Naive thymus-derived CD8-positive, alpha-beta T cell (primary cell): ENCODE data around the gene TMEM186. TPM values are rescaled to one million over a fixed set of nuclear protein-coding genes. Genes with fewer than 3 reads are reported as not detected.
"Not testable (repeated sequence)": the region's sequence is repeated elsewhere in the genome, so short reads cannot be mapped to it uniquely, and the experiment has no call there.

ENCODE experiments used
- ATAC-seq, 2 donors: fragments of 150-1000 bp; cut with Tn5 transposase in 1 of 2; sonication (Bioruptor Pico), chemical (Tn5 transposase) in 1 of 2; 1 replicate in 1 of 2; 2 replicates in 1 of 2; pipeline ENCODE4 v1.10.0; 2021; ENCODE audit warnings: mild to moderate bottlenecking in 2 of 2, moderate library complexity in 2 of 2
- POLR2A ChIA-PET: fragments of 350-600 bp; sonication (Branson Sonifier 250); formaldehyde crosslinking; loops from one replicate; lab custom pipeline; 2021; ENCODE audit warnings: antibody characterized with exemption; lab: Charles Lee
- DNase-seq, 10 donors: peaks; one replicate each; pipeline versions ENCODE4 v3.0.0 to v3.0.0-alpha.2; 2020 to 2022
- H3K27ac Mint-ChIP-seq, 10 donors: one replicate each; pipeline ENCODE4 v1.8.0; 2020 to 2022; ENCODE audit warnings: mild to moderate bottlenecking in 10 of 10, mixed read lengths in 10 of 10, moderate library complexity in 4 of 10, inconsistent platforms in 1 of 10
- H3K27me3 Mint-ChIP-seq, 5 donors: one replicate each; pipeline ENCODE4 v1.8.0; 2021 to 2022; ENCODE audit warnings: mixed read lengths in 5 of 5
- H3K36me3 Mint-ChIP-seq, 3 donors: one replicate each; pipeline ENCODE4 v1.8.0; 2020 to 2022; ENCODE audit warnings: mixed read lengths in 3 of 3, mild to moderate bottlenecking in 2 of 3, inconsistent platforms in 1 of 3
- H3K4me1 Mint-ChIP-seq, 4 donors: one replicate each; pipeline ENCODE4 v1.8.0; 2021 to 2022; ENCODE audit warnings: mixed read lengths in 4 of 4
- H3K4me3 Mint-ChIP-seq, 10 donors: one replicate each; pipeline ENCODE4 v1.8.0; 2020 to 2022; ENCODE audit warnings: mild to moderate bottlenecking in 10 of 10, mixed read lengths in 10 of 10, moderate library complexity in 6 of 10, inconsistent platforms in 1 of 10
- H3K9me3 Mint-ChIP-seq, 9 donors: one replicate each; pipeline ENCODE4 v1.8.0; 2020 to 2022; ENCODE audit warnings: mixed read lengths in 9 of 9, mild to moderate bottlenecking in 3 of 9, inconsistent platforms in 1 of 9, moderate library complexity in 1 of 9
- polyA plus RNA-seq, 3 donors: library from polyadenylated mRNA; unstranded; fragments of 300-500 nt; fragmentation: Illumina TruSeq; gene quantifications; one replicate each; pipeline ENCODE4 v1.2.3, GENCODE V29; 2021
- total RNA-seq, 8 experiments: library from RNA in 2 of 8; stranded (reverse) in 2 of 8; gene quantifications; one replicate each; pipeline ENCODE4 v1.2.3 and lab custom pipeline; 2021 to 2026

Gene TMEM186
- total and polyA plus RNA-seq, 5 experiments from 2014 or later, result 10.3 to 15.8 (median 12.5) TPM

DNA sequence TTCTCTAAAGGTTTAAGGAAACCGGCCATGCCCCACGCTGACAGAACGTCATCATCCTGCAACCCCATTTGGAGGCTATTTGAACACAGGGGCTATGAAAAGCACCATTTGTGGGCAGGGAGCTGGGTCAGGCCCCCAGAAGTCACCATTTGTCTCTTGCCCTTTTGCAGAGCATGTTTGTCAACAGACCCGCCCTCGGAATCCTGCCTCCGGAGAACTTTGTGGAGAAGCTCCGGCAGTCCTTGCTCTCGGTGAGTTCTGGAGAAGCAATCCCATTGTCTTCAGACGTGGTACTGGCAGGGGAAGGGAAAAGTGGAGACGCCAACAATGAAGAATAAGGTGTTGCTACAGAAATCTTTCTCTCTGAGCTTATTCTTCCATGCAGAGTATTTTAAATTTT, 33.5 kb downstream of the TMEM186 start:
- Mint-ChIP-seq H3K4me1 (no peaks in the 10 kb centered on the region), H3K27me3 (no peaks in the 10 kb centered on the region), H3K27ac (no peak overlapping the region)

DNA sequence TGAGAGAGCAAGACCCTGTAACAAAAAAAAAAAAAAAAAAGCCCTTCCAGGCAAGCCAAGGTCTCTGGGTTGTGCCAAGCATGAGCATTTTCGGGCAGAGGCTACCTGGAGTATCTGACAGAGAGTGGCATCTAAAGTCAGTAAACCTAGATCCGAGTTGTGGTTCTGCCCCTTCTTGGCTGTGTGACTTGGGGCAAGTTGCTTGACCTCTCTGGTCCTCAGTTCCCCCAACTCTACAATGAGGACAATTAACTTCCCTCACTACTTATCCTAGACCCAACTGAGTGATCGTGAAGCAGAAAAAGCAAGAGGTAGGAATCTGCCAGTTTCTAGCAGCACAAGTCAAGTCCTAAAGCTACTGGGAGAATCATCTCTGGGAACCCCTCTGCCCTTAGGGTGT, 34.4 kb downstream of the TMEM186 start:
- Mint-ChIP-seq H3K27ac (no peak overlapping the region), H3K27me3 (no peaks in the 10 kb centered on the region), H3K9me3 (no peaks in the 10 kb centered on the region), H3K4me3 (no peak overlapping the region), H3K36me3 (peaks cover 0 to 34% (median 17%) of the 10 kb centered on the region in 3 donors), H3K4me1 (no peaks in the 10 kb centered on the region)
- DNase-seq (no peak), ATAC-seq (no peak)
- POLR2A ChIA-PET, result no interaction called here

More for the DNA sequence above, 33.5 kb downstream of the TMEM186 start:
- ATAC-seq (no peak), DNase-seq (no peak)
- POLR2A ChIA-PET, result no interaction called here
- Mint-ChIP-seq H3K4me3 (no peak overlapping the region), H3K36me3 (peaks cover 0 to 42% (median 23%) of the 10 kb centered on the region in 3 donors), H3K9me3 (no peaks in the 10 kb centered on the region)

DNA sequence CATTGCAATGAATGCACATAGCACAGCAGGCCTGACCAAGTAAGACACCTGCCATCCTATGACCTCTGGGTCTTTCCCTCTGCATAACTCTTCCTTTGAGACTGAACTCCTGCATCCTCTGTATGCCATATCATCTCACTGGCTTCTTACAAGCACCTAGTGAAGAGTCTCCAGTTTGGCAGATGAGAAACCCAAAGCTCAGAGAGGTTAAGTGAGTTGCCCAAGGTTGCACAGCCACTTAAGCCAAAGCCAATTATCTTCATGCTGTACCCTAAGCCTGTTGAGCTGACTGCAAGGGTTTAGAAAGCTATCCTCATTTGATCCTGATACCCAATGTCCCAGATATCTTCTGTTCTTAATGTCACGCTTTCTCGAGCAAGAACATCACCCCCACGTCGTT, 35.2 kb downstream of the TMEM186 start:
- Mint-ChIP-seq H3K4me3 (no peak overlapping the region), H3K36me3 (peaks cover 0 to 32% (median 15%) of the 10 kb centered on the region in 3 donors), H3K27me3 (no peaks in the 10 kb centered on the region), H3K4me1 (no peaks in the 10 kb centered on the region), H3K9me3 (no peaks in the 10 kb centered on the region), H3K27ac (no peak overlapping the region)
- POLR2A ChIA-PET, result no interaction called here
- DNase-seq, result no peak
- ATAC-seq, result no peak

DNA sequence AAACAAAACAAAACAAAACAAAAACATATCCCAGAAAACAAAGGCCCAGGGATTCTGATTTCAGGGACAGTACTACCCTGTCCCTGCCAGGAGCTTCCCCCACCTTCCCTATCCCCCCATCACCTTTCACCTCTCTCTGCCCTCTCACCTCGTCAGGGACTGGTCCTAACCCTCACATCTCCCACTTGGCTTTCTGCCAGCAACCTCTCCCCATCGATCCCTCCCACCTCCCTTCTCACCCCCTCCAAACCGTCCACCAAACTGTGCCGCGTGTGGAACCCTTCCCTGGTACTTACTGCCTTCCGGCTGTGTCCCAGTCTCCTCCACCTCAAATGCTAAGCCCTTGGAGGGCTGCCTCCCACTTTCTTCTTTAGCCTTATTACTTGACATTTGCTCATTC, 36.4 kb downstream of the TMEM186 start:
- Mint-ChIP-seq H3K9me3 (no peaks in the 10 kb centered on the region), H3K36me3 (peaks cover 0 to 23% (median 17%) of the 10 kb centered on the region in 3 donors), H3K4me1 (no peaks in the 10 kb centered on the region), H3K4me3 (no peak overlapping the region), H3K27me3 (no peaks in the 10 kb centered on the region), H3K27ac (peak overlapping the region in 1 of 10 donors; percentile 61)
- no peak for ATAC-seq
- DNase-seq, result no peak
- POLR2A ChIA-PET, result no interaction called here

DNA sequence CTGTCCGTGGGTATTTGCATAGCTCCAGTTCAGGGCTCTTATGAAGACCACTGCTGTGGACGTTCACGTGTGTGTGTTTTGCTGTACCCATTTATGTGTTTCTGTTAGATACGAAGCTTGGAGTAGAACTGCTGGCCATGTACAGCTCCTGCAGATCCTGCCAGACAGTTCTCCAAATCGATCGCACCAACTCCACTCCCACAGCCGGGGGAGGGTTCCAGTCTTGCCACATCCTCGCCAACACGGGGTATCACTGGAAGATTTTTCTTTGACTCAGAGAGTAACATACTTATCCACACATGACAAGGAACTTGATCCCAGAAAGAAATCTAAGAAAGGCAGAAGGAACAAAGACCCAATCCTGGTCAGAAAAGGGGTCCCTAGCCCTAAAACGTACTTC, 37.4 kb downstream of the TMEM186 start:
- Mint-ChIP-seq H3K4me1 (no peaks in the 10 kb centered on the region), H3K4me3 (no peak overlapping the region), H3K27ac (peak overlapping the region in 1 of 10 donors; percentile 61), H3K9me3 (no peaks in the 10 kb centered on the region), H3K27me3 (no peaks in the 10 kb centered on the region), H3K36me3 (peaks cover 0 to 18% (median 13%) of the 10 kb centered on the region in 3 donors)
- POLR2A ChIA-PET, result no interaction called here
- no peak for ATAC-seq
- no peak for DNase-seq

DNA sequence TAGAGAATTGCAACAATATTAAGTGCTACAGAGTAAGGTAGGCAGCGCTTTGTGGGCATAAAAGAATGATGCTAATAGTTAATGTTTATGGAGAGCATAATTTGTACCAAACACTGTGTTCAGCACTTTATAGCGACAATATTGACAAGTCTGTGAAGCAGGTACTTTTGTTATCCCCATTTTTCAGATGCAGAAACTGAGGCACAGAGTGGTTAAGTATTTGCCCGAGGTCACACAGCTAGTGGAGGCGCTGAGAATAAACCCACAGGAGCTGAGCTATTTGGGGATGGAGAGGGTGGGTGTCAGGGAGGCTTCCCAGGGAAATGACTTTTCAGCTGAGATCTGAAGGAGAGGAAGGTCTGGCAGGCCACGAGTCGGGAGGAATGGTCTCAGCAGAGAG, 39.4 kb downstream of the TMEM186 start:
- Mint-ChIP-seq H3K27ac (no peak overlapping the region), H3K36me3 (peaks cover 0 to 16% (median 16%) of the 10 kb centered on the region in 3 donors), H3K27me3 (no peaks in the 10 kb centered on the region), H3K4me3 (no peak overlapping the region), H3K4me1 (no peaks in the 10 kb centered on the region), H3K9me3 (no peaks in the 10 kb centered on the region)
- DNase-seq (no peak), ATAC-seq (no peak)
- POLR2A ChIA-PET, result no interaction called here

DNA sequence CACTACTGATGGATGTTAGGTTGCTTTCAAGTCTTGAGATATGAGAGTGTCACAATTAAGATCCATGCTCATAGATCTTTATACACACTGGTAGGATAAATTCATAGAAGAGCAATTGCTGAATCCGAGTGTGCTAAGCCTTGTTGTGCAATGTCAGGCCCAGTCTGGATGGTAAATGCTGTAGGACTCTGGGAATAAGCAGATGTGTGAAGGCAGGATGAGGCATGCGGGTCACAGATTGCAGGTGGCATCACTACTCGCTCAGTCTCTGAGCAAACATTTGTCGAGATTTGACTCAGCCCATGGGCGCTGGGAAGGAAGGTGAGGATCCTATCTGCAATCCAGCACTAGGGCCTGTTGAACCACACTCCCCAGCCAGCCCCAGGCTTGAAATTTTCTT, 40.7 kb downstream of the TMEM186 start:
- no peak for ATAC-seq
- no peaks in the 10 kb centered on the region for H3K4me1 Mint-ChIP-seq
- POLR2A ChIA-PET, result no interaction called here
- no peaks in the 10 kb centered on the region for H3K27me3 Mint-ChIP-seq
- no peak overlapping the region for H3K4me3 Mint-ChIP-seq
- DNase-seq, result no peak
- H3K9me3 Mint-ChIP-seq, result no peaks in the 10 kb centered on the region
- H3K36me3 Mint-ChIP-seq, result peaks cover 0 to 16% (median 14%) of the 10 kb centered on the region in 3 donors
- H3K27ac Mint-ChIP-seq, result no peak overlapping the region

DNA sequence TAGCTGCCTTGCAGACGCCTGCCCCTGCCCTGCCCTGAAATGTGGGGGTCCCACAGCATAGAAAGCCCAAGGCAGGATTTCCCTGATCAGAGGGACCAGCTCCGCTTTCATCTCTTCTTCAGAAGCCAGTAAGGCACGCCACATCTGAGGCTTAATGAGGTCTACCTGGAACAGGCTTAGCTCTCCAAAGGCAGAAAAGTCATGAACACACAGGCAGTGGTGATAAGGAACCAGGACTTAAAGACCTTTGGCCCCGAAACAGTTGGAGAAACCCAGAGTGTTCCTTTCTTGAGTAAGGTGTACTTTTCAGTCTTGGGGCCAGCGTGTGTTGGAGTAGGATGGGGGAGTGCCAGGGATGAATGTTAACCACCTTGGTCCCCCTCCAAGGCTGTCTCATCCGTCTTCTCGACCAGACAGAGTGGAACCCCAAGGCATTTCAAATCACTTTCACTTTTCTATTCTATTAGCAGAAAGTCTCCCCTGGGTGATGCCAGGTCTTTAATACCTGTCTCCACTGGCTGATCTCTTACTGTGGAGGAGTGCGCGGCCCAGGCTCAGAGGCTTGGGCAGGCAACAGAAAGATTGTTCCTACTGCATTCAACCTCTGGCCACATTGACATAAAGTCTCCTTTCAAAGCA, 43.9 kb downstream of the TMEM186 start:
- H3K4me1 Mint-ChIP-seq, result no peaks in the 10 kb centered on the region
- H3K9me3 Mint-ChIP-seq, result no peaks in the 10 kb centered on the region
- peaks cover 0 to 27% (median 9%) of the 10 kb centered on the region in 3 donors for H3K36me3 Mint-ChIP-seq
- no peaks in the 10 kb centered on the region for H3K27me3 Mint-ChIP-seq
- ATAC-seq (no peak), DNase-seq (no peak)
- no peak overlapping the region for H3K4me3 Mint-ChIP-seq
- POLR2A ChIA-PET, result interaction anchor here (0.6 kb wide), 1 partner anchor 129 kb away, joined by 4 read pairs; no protein-coding TSS in a partner anchor
- no peak overlapping the region for H3K27ac Mint-ChIP-seq

DNA sequence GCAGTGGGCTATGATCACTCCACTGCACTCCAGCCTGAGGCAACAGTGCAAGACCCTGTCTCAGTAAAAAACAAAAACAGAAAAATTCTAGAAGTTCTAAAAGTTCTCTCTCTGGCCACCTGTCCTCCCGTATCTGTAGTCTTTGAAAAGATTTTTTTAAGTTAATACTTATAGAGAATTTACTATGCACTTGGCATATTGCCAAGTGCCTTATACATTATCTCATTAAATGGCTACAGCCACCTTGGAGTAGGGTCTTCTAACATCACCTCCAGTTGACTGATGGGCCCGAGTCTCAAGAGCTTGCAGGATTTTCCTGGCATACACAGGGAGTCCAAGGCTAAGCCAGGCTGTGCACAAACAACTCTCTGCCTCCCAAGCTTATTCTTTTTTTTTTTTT, 44.7 kb downstream of the TMEM186 start:
- H3K4me3 Mint-ChIP-seq, result no peak overlapping the region
- POLR2A ChIA-PET, result no interaction called here
- H3K27me3 Mint-ChIP-seq, result no peaks in the 10 kb centered on the region

DNA sequence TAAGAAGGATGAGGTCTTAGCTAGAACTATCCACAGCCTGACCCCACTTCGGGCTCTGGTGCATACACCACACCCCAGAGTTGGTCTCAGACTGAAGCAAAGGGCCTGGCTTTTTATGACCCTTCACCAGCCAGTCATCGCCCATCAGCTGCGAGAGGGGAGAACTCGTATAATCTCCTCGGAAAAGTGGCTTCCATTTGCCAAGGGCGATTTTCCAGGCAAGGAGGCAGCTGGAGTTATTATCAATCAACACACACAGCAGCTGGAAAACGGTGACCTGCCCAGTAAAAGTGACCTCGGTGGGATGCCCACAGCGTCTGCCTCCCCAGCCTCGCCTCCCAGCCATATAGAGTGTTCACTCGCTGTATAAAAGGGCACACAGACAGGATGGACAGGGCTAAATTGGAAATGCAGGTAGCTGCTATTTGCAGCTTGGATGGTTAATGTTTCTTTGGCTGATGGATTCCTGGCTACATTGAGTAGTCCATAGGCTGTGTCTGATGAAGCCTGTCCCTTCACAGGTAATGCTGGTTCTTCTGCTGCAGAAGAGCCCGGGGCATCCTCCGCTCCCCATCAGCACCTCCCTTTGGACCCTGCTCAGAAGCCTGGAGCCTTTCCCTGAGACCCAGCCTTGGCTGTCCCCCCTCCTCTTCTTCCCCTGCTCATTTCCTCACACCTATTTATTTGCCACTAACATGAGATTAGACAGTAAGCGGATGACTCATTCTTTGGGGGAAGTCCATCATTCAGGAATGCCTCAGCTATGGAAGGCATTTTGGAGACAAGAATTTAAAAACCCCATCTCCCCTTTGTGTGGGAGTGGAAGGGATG, 45.7 kb downstream of the TMEM186 start:
- peaks cover 0 to 25% (median 10%) of the 10 kb centered on the region in 3 donors for H3K36me3 Mint-ChIP-seq
- H3K27me3 Mint-ChIP-seq, result no peaks in the 10 kb centered on the region
- DNase-seq (no peak), ATAC-seq (no peak)
- no peak overlapping the region for H3K4me3 Mint-ChIP-seq
- H3K9me3 Mint-ChIP-seq, result no peaks in the 10 kb centered on the region
- H3K4me1 Mint-ChIP-seq, result no peaks in the 10 kb centered on the region
- POLR2A ChIA-PET, result no interaction called here
- H3K27ac Mint-ChIP-seq, result peak overlapping the region in 1 of 10 donors; percentile 34

More for the DNA sequence above, 44.7 kb downstream of the TMEM186 start:
- no peaks in the 10 kb centered on the region for H3K9me3 Mint-ChIP-seq
- ATAC-seq (no peak), DNase-seq (no peak)
- H3K36me3 Mint-ChIP-seq, result peaks cover 0 to 25% (median 9%) of the 10 kb centered on the region in 3 donors
- H3K4me1 Mint-ChIP-seq, result no peaks in the 10 kb centered on the region
- no peak overlapping the region for H3K27ac Mint-ChIP-seq

DNA sequence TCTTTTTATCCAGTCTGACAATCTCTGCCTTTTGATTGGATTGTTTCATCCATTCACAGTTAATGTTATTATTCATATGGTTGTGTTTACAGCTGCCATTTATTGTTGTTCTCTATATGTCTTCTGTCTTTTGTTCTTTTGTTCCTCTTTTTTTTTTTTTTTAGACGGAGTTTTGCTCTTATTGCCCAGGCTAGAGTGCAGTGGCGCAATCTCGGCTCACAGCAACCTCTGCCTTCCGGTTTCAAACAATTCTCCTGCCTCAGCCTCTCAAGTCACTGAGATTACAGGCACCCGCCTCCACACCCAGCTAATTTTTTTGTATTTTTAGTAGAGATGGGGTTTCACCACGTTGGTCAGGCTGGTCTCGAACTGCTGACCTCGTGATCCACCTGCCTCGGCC, 48.5 kb downstream of the TMEM186 start:
- POLR2A ChIA-PET, result interaction anchor here (0.6 kb wide), 1 partner anchor 65 kb away, joined by 4 read pairs; no protein-coding TSS in a partner anchor
- not testable (repeated sequence) for DNase-seq, H3K27me3 Mint-ChIP-seq, H3K9me3 Mint-ChIP-seq, H3K4me3 Mint-ChIP-seq, H3K4me1 Mint-ChIP-seq, ATAC-seq
- Mint-ChIP-seq H3K36me3 (peaks cover 0 to 25% (median 10%) of the 10 kb centered on the region in 3 donors), H3K27ac (peak overlapping the region in 1 of 10 donors; percentile 27)
